ENCODE results near the gene HAAO.

HAAO gene

GRCh38 chr2:42768706-42769256, 23.6 kb downstream of the HAAO start:
- no peak overlapping the region for H3K4me3 ChIP-seq (ENCODE audit: low read depth, low read length)
- no peak for TF ChIP-seq CTCF (IDR thresholded peaks at IDR 0.05; ENCODE audit: borderline replicate concordance, insufficient read depth, low read depth, low read length)

- no peak for TF ChIP-seq CTCF (IDR thresholded peaks at IDR 0.05; ENCODE audit: borderline replicate concordance, insufficient read depth, low read depth, low read length)
- no peak overlapping the region for H3K4me3 ChIP-seq (ENCODE audit: low read depth, low read length)
These were observed 24.3 kb downstream of the HAAO start for GRCh38 chr2:42767899-42768705.

GRCh38 chr2:42767080-42767898, 25.1 kb downstream of the HAAO start:
- H3K4me3 ChIP-seq (ENCODE audit: low read depth, low read length), result no peak overlapping the region
- no peak for TF ChIP-seq CTCF (IDR thresholded peaks at IDR 0.05; ENCODE audit: borderline replicate concordance, insufficient read depth, low read depth, low read length)

GRCh38 chr2:42765686-42766085, 26.7 kb downstream of the HAAO start:
- no peak for TF ChIP-seq CTCF (IDR thresholded peaks at IDR 0.05; ENCODE audit: borderline replicate concordance, insufficient read depth, low read depth, low read length)

GRCh38 chr2:42764901-42765300, 27.5 kb downstream of the HAAO start:
- TF ChIP-seq CTCF (IDR thresholded peaks at IDR 0.05; ENCODE audit: borderline replicate concordance, insufficient read depth, low read depth, low read length), result no peak

More at GRCh38 chr2:42765686-42766085, 26.7 kb downstream of the HAAO start:
- H3K4me3 ChIP-seq (ENCODE audit: low read depth, low read length), result no peak overlapping the region

GRCh38 chr2:42764096-42764495, 28.3 kb downstream of the HAAO start, which contains the start of gene OXER1:
Gene OXER1 (minus strand): TSS chr2:42764135. CDS start chr2:42764062, 73 bp downstream.
- TF ChIP-seq CTCF (IDR thresholded peaks at IDR 0.05; ENCODE audit: borderline replicate concordance, insufficient read depth, low read depth, low read length), result no peak
- no peak within 1 kb of the TSS for H3K4me3 ChIP-seq (ENCODE audit: low read depth, low read length)

More at GRCh38 chr2:42764901-42765300, 27.5 kb downstream of the HAAO start:
- H3K4me3 ChIP-seq (ENCODE audit: low read depth, low read length), result no peak overlapping the region

Data from GM12875 (cell line).